Amniotic epithelial cell (primary cell): ENCODE data around the gene ACOT12.
A peak's percentile ranks its signal among the peaks of the same experiment; 100 is the strongest.

Source experiments
- DNase-seq: peaks from one replicate; pipeline ENCODE4 v3.0.0-alpha.2; 2010; ENCODE audit warnings: low read depth

ACOT12 gene

DNA sequence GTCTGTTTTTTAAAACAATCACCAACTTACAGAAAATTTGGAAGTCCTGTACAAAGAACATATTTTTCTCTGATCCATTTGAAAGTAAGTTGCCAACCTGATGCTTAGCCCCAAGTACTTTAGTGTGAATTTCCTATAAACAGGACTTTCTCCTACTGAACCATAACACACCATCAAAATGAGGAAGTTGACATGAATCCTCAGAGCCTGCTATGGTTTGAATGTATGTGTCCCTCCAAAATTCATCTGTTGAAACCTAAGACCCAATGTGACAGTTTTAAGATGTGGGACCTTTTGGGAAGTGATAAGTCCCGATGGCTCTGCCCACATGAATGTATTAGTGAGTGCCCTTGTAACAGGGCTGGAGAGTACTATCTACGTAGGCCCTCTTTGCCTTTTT lies 6.4 kb upstream of the ACOT12 start:
- no peak for DNase-seq

DNA sequence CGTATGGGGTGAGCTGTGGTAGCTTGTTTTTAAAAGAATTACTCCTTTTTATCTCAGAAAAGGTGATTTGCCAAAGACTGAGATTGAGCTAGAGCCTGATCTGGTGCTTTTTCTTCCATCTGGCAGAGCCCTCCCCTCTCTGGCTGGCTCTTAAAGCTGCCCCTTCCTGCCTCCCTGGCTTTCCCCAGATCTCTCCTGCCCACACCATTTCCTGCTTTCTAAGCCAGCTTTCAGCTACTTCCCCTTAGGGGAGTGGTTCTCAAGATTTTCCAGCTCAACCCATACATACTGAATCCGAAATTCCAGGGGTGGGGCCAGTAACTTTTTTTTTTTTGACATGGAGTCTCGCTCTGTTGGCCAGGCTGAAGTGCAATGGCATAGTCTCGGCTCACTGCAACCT lies 4.8 kb upstream of the ACOT12 start:
- DNase-seq: no peak

DNA sequence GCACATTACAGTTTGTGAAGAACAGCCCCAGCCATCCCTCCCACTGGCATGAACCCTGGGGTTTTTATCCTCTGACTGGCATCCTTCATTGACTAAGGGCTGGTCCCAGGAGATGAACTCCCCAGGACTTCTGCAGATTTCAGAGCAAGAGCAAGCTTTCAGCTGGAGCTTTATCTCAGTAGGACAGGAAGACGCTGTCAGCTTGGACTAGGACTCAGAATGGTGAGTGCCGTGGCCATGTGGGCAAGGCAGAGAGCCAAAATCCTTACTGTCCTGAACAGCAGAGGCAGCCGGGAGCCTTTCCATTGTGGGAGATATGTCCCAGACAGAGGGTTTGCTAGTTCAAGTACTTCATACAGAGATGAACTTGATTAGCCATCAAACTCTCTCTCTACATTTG lies 3.2 kb upstream of the ACOT12 start:
- peak; percentile 22 for DNase-seq

DNA sequence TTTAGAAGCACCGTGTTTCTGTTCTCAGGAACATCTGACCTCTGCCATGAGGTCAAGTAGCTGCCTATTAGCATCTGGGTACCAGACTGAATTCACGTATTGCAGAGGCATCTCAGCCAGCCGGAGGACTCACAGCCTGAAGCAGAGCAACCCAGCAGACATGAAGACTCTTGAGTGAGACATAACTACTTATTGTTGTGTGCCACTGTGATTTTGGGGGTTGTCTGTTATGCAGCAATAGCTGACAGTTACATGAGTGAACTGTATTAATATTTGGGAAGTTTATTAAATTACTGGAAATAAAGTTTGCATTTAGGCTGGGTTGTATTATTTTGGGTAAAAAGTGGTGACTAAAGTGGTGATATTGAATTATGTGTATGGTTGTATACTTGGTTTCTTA lies 1.3 kb upstream of the ACOT12 start:
- no peak for DNase-seq

GRCh38 chr5:81393430-81393782 lies 528 bp downstream of the ACOT12 start:
- no peak for DNase-seq

GRCh38 chr5:81389025-81389424 lies 4.9 kb downstream of the ACOT12 start:
- no peak for DNase-seq

DNA sequence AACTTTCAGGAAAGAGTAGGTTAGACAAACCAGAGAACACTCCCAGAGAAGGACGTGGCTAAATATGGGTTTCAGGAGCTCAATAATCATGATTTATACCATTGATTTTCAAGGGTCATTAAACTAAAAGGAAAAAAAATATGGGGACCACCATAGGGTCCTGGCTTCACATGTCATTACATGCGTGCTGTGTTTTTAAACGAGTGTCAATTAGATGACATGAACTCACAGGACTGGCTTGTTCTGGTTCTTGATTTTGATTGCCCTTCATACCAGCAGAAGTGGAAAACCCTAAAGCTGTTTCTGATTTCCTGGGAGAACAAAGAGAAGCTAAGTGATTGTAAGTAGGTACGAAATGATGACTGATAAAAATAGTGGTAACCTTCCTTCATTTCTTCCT lies 5.8 kb downstream of the ACOT12 start:
- no peak for DNase-seq

- DNase-seq: no peak
Observed at GRCh38 chr5:81383867-81384266, 10.1 kb downstream of the ACOT12 start.

- no peak for DNase-seq
Observed at GRCh38 chr5:81371354-81371876, 22.5 kb downstream of the ACOT12 start.

DNA sequence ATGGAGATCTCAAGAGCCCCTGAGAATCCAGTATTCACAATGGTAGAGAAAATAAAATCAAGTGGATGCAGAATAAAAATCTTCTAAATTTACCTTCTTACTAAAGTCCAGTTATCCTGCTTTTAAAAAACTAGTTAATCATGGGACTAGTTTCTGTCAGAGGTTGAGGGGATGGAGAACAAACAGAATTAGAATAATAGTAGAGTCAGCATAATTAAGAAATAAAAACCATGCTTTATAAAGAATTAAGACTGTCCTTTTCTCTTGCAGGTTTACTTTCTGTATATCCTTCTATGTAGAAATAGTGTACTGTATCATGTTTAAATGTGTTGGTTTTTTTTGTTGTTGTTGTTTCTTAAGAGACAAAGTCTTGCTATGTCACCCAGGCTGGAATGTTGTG lies 23.0 kb downstream of the ACOT12 start:
- DNase-seq: no peak

DNA sequence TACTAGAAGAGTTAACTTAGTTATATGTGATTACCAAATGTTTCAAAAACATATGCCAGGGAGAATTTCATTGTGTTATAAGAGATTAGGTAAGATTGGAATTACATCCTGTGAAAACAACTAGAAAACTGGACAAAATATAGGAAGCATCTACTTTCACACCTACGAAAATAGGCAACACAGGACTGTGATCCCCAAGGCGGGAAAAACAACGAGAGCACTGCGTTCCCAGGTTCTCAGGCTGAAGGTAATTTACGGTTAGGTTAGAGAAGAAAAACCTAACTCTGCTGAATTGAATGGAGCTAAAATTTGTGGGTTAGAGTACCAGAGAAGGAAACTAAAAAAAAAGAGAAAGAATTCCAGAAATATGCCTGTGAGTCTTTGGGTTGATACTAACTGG lies 28.4 kb downstream of the ACOT12 start:
- DNase-seq: no peak

- DNase-seq: no peak
Observed at GRCh38 chr5:81363093-81363871, 30.7 kb downstream of the ACOT12 start.

- DNase-seq: no peak
Observed at GRCh38 chr5:81361600-81361999, 32.3 kb downstream of the ACOT12 start.

DNA sequence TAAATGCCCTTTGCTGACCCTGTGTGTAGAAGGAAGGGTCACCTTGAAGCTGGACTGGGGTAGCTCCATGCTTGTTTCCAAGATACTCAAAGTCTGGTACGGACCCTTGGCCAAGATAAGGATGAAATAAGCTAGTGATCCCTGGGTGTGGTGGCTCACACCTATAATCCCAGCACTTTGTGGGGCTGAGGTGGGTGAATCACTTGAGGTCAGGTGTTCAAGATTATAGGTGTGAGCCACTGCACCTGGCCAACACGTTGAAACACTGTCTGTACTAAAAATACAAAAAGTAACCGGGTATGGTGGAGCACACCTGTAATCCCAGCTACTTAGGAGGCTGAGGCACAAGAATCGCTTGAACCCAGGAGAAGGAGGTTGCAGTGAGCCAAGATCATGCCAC lies 33.3 kb downstream of the ACOT12 start:
- DNase-seq: no peak

DNA sequence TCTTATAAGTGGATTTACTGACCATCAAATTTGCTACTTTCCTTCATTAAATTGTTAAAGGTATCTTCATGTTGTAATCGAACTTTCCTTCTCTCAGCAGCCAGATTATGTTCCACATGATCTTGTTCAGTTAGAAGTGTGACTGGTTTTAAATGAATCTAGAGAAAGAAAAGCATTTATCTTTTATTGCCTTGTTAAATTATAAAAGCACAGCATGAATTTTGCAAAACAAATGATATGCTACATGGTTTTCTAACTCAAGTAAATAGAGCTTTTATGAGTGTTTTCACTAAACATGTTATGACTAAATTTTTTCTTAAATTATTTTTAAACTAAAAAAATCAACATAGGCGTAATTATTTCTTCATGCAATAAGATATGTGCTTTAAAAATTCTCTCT lies 34.1 kb downstream of the ACOT12 start:
- DNase-seq: no peak

- no peak for DNase-seq
Observed at GRCh38 chr5:81359108-81359507, 34.8 kb downstream of the ACOT12 start.

GRCh38 chr5:81355291-81356251 lies 38.4 kb downstream of the ACOT12 start:
- no peak for DNase-seq

DNA sequence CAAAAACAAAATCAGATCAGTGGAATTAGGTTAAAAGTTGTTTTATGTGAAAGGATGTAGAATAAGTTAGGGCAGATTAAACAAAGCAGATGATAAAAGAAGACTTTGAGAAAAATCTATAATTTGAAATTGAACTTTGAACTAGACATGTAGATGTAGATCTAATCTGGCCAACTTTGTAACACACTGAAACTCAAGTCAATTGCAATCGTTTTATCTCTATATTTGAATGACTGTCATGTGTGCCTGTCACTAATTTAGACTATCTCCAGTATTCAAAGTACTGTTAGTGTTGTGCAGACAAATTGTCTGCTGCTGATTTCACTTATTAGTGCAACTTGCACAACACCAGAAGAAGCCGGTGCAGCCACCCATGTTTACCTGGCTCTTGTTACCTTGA lies 39.8 kb downstream of the ACOT12 start:
- no peak for DNase-seq

- DNase-seq: no peak
Observed at GRCh38 chr5:81353189-81353588, 40.7 kb downstream of the ACOT12 start.

DNA sequence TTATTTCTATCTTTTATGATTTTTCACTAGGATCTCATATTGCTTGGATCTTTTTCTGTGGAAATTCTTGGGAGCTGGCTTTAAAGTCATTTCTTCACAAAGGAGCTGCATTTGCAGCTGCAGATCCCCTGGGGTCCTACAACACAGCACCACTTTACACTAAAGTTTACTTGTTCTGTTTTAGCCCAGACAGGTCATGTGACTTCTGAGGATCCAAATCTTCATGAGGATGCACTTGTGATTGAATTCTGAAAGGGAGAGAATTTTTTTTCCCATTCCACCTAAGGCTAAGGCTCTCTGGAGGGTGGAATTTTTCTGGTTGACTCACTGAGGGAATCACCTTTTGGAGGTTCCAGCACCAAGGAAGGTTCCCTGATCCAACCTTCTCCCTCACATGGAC lies 43.4 kb downstream of the ACOT12 start:
- DNase-seq: no peak

- DNase-seq: no peak
Observed at GRCh38 chr5:81349161-81349560, 44.8 kb downstream of the ACOT12 start.

- DNase-seq: no peak
Observed at GRCh38 chr5:81345411-81346003, 48.4 kb downstream of the ACOT12 start.

GRCh38 chr5:81344736-81345135 lies 49.2 kb downstream of the ACOT12 start:
- no peak for DNase-seq
